GM19035 (cell line): ENCODE results near the gene KLHDC8B.

Experiments
- ATAC-seq: cut with Tn5 transposase; IDR thresholded peaks from one replicate; pipeline ENCODE4 v1.9.1; 2021; ENCODE audit not compliant: unreplicated experiment

Gene KLHDC8B

GRCh38 chr3:49171119-49171774 lies at the start of gene KLHDC8B:
Gene KLHDC8B, plus strand, starts transcription at chr3:49171598. Its CDS starts 1,172 bp downstream, at chr3:49172770.
- peak; percentile 62 for ATAC-seq

GRCh38 chr3:49122022-49122421 lies 49.4 kb upstream of the KLHDC8B start:
- ATAC-seq, result no peak

GRCh38 chr3:49122451-49122850 lies 48.9 kb upstream of the KLHDC8B start:
- ATAC-seq, result no peak

GRCh38 chr3:49122886-49123545 lies 48.4 kb upstream of the KLHDC8B start:
- no peak for ATAC-seq

- no peak for ATAC-seq
Observed at GRCh38 chr3:49123687-49124086, 47.7 kb upstream of the KLHDC8B start.

GRCh38 chr3:49124203-49124602 lies 47.2 kb upstream of the KLHDC8B start:
- no peak for ATAC-seq

- ATAC-seq, result no peak
Observed at GRCh38 chr3:49124991-49125670, 46.3 kb upstream of the KLHDC8B start.

GRCh38 chr3:49131040-49131439 lies 40.4 kb upstream of the KLHDC8B start:
- no peak for ATAC-seq

GRCh38 chr3:49131576-49131975 lies 39.8 kb upstream of the KLHDC8B start:
- ATAC-seq, result no peak

GRCh38 chr3:49132073-49132436 lies 39.3 kb upstream of the KLHDC8B start:
- ATAC-seq, result no peak

- no peak for ATAC-seq
Observed at GRCh38 chr3:49132437-49133225, 38.8 kb upstream of the KLHDC8B start, which contains the start of gene LAMB2. Gene LAMB2, minus strand, starts transcription at chr3:49133050. Its CDS starts 183 bp downstream, at chr3:49132867.

- no peak for ATAC-seq
Observed at GRCh38 chr3:49133226-49133951, 38.0 kb upstream of the KLHDC8B start.

GRCh38 chr3:49134471-49135265 lies 36.7 kb upstream of the KLHDC8B start:
- ATAC-seq, result no peak

GRCh38 chr3:49135499-49135898 lies 35.9 kb upstream of the KLHDC8B start:
- no peak for ATAC-seq

- ATAC-seq, result no peak
Observed at GRCh38 chr3:49140080-49140479, 31.3 kb upstream of the KLHDC8B start.

GRCh38 chr3:49148159-49148558 lies 23.2 kb upstream of the KLHDC8B start:
- ATAC-seq, result no peak

GRCh38 chr3:49151610-49152009 lies 19.8 kb upstream of the KLHDC8B start:
- ATAC-seq, result no peak

- no peak for ATAC-seq
Observed at GRCh38 chr3:49153349-49153912, 18.0 kb upstream of the KLHDC8B start.

- no peak for ATAC-seq
Observed at GRCh38 chr3:49157289-49157688, 14.1 kb upstream of the KLHDC8B start.
